Motor neuron (in vitro differentiated cells): Measurements from ENCODE around the gene NTSR1. TPM values are rescaled to one million over a fixed set of nuclear protein-coding genes. Genes with fewer than 3 reads are reported as not detected.

Experiments used
- ATAC-seq, 8 experiments: fragments of 200-7000 bp; cut with Tn5 transposase; replicated peaks in 6 of 8; 2 replicates each; pipeline ENCODE4 v1.8.0; 2021; ENCODE audit warnings: mild to moderate bottlenecking in 8 of 8, moderate library complexity in 8 of 8
- H3K27ac ChIP-seq, 2 donors: fragments of 250-450 bp; sonication (Bioruptor Pico); 2 replicates each; pipeline ENCODE4 v1.9.0; 2021; ENCODE audit warnings: antibody characterized with exemption in 2 of 2, mild to moderate bottlenecking in 2 of 2, moderate library complexity in 1 of 2
- H3K4me1 ChIP-seq, 2 donors: fragments of 250-450 bp; sonication (Bioruptor Pico); replicated peaks in 1 of 2; 2 replicates each; pipeline ENCODE4 v1.6.1; 2021; ENCODE audit warnings: antibody characterized with exemption in 2 of 2, mild to moderate bottlenecking in 2 of 2, moderate library complexity in 1 of 2
- H3K4me3 ChIP-seq, 5 donors: fragments of 250-450 bp; sonication (Bioruptor Pico); 2 replicates each; pipeline ENCODE4 v1.9.0; 2021; ENCODE audit warnings: antibody characterized with exemption in 5 of 5, mild to moderate bottlenecking in 5 of 5, moderate library complexity in 4 of 5
- WGBS, 10 experiments: fragments of 450-650 bp; shearing (Covaris generic); methylation state at CpG; one replicate each; pipeline ENCODE4 v1.0.0; 2022; 5-methylcytosine and 5-hydroxymethylcytosine counted together
- in situ Hi-C, 9 experiments: fragments of 400-800 bp; cut with MboI; loops; one replicate each; pipeline ENCODE4 v1.15.0; 2021; ENCODE audit warnings: low sequenced_read_pairs in 9 of 9, low pct_unique_long_range_greater_than_20kb in 2 of 9; ENCODE audit not compliant: unreplicated experiment in 9 of 9
- total RNA-seq, 8 experiments: library from RNA; unstranded; fragments of 300-600 nt; gene quantifications; 2 replicates each; pipeline versions ENCODE4 v1.2.3 to v1.2.4, GENCODE V29; 2022

Gene NTSR1
- total RNA-seq, 8 experiments from 2014 or later, result 0.13 to 1.3 (median 0.52) TPM; not detected in 1

DNA sequence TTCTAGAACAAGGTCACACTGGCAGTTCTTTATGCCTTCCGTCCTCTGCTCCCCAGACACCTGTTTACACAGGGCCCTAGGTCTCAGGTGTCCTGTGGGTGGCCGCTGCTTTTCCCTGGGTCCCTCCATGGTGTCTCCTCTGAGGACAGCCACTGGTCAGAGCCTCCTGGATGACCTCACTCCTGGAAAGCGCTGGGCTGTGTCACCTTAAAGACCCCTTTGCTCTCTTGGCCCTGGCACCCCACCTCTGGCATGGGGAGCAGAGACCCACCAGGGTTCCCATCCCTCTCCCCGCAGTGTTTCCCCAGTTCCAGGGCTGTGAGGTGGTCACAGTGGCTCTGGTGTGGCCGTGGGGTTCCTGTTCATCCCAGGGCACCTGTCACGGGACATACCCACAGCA is 33.9 kb downstream of the NTSR1 start:
- peaks cover 37 to 46% of the 10 kb centered on the region in 2 donors for H3K4me1 ChIP-seq
- H3K4me3 ChIP-seq, result no peak overlapping the region
- in situ Hi-C loops, result no loop called here
- ATAC-seq, result no peak
- WGBS, 10 experiments, result 70 to 100% (median 100%) methylated on average over 1 to 2 of the region's 6 CpGs; no CpG with 5 or more reads in 4 of the 10 experiments
- H3K27ac ChIP-seq, result no peak overlapping the region

DNA sequence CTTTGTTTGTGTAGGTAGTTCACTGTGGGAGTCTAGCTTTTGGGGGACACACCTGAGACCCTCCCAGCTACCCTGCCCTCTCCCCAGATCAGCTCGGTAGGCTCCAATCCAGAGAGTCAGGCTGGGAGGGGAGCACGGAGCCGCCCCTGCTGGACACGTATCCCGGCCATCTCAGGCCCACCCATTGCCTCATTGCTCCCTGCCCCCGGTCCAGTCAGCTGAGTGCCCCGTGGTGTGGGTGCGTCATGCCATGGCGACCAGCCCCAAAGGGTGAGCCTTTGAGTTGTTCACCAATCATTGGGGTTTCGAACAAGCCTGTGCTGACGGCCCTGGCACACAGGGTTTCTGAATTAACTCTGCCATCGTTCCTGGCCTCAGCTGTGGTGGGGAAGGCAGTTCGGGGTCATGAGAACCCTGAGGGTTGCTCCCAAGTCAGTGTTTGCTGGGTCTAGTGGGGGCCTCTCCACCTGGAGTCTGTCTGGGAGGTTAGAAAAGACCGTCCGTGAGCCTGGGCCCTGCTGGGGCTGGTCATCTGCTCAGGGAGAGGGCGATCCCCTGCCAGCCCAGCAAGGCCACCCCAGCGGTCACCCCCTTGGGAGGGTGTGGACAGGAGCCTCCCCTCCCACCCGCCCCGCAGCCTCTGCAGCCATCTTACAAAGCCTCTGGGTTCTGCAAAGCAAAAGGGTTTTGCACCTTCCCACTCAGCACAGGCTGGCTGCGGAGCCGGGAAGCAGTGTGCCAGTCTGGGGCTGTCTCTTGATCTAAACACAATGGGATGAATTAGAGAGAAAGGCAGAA is 34.5 kb downstream of the NTSR1 start:
- H3K27ac ChIP-seq, result no peak overlapping the region
- peak in 2 of 8 experiments; percentile 24 to 28 for ATAC-seq
- H3K4me1 ChIP-seq, result peaks cover 36 to 43% of the 10 kb centered on the region in 2 donors
- WGBS, 10 experiments, result 65 to 88% (median 76%) methylated on average over 3 to 5 of the region's 21 CpGs; no CpG with 5 or more reads in 5 of the 10 experiments
- in situ Hi-C loops, result no loop called here
- H3K4me3 ChIP-seq, result no peak overlapping the region

DNA sequence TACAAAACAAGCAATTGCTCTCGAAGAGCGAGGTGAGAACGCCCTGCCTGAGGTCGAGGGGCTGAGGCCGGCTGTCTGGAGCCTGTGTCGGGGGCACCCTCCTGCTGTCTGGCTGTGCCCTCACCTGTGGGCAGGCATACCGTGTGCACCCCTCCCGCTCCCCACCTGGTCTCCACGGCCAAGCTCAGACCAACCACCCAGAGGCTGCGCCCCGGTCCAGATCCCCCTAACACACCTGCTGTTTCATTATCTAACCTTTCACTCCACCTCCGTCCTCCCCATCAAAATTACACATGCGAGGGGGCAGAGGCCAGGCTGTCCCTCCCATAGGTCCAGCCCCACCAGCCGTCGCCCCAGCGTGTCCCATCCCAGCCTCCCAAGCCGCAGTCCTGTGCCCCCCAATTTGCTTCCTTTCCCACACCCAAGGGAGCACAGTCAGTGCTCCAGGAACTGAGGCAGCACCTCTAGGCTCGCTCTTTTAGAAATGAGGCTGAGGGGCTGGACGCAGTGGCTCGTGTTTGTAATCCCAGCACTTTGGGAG is 35.2 kb downstream of the NTSR1 start:
- WGBS, 10 experiments, result 50 to 94% (median 74%) methylated on average over 1 to 7 of the region's 20 CpGs; no CpG with 5 or more reads in 5 of the 10 experiments

GRCh38 chr20:62744741-62745191 is 36.1 kb downstream of the NTSR1 start:
- no peak for ATAC-seq
- 29 to 100% (median 94%) methylated on average over 1 to 3 of the region's 6 CpGs; no CpG with 5 or more reads in 3 of the 10 experiments for WGBS, 10 experiments
- Histone ChIP-seq H3K27ac (no peak overlapping the region), H3K4me1 (peaks cover 22 to 27% of the 10 kb centered on the region in 2 donors), H3K4me3 (no peak overlapping the region)
- in situ Hi-C loops, result no loop called here

More for the DNA sequence above, 35.2 kb downstream of the NTSR1 start:
- H3K4me3 ChIP-seq, result no peak overlapping the region
- peaks cover 30 to 36% of the 10 kb centered on the region in 2 donors for H3K4me1 ChIP-seq
- in situ Hi-C loops, result no loop called here
- no peak for ATAC-seq
- no peak overlapping the region for H3K27ac ChIP-seq

DNA sequence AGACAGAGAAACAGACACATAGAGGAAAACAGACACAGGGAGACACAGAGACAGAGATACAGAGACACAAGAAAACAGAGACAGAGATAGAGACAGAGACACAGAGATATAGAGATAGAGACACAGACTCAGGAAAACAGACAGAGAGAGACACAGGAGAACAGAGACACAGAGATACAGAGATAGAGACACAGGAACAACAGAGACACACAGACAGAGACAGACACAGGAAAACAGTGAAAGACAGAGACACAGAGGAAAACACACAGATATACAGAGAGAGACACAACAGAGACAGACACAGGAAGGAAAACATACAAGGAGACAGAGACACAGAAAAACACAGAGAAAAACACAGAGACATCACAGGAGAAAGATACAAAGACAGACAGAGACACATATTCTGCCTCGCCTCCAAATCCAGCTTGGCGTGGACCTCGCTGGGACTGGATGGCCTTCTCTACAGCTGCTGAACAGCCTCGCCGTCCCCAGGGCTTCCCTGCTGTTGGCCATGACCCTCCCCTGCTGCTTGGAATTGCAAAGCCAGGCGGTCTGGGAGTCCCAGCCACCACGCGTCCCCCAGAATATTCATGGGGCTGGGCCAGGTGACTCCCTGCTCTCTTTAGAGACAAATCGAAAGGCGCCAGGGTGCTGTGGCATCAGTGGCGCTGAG is 36.8 kb downstream of the NTSR1 start:
- no peak for ATAC-seq
- Histone ChIP-seq H3K4me3 (no peak overlapping the region), H3K27ac (no peak overlapping the region), H3K4me1 (peaks cover 15 to 23% of the 10 kb centered on the region in 2 donors)
- whole genome bisulfite sequencing, 10 experiments, result 66 to 100% (median 90%) methylated on average over 1 to 9 of the region's 11 CpGs; no CpG with 5 or more reads in 4 of the 10 experiments
- in situ Hi-C loops, result no loop called here

DNA sequence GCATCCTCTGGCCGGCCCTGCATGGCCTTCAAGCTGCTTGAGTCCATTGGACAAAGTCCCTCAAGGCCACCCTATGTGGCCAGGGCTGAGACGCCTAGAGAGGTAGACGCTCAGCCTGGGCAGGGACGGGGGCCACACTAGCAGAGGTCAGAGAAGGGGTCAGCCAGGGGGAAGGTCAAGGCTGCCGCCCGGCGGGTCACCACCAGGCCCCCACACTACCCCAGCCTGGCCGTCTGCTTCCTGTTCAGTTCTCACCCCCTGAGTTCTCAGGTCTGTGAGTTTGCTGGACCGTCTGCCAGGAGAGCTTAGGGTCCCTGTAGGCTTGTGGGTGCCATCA is 37.3 kb downstream of the NTSR1 start:
- no peak for ATAC-seq
- Histone ChIP-seq H3K4me3 (no peak overlapping the region), H3K27ac (no peak overlapping the region), H3K4me1 (peaks cover 10 to 18% of the 10 kb centered on the region in 2 donors)
- in situ Hi-C loops, result no loop called here
- 96 to 100% methylated on average over 1 to 4 of the region's 9 CpGs; no CpG with 5 or more reads in 8 of the 10 experiments for WGBS, 10 experiments

DNA sequence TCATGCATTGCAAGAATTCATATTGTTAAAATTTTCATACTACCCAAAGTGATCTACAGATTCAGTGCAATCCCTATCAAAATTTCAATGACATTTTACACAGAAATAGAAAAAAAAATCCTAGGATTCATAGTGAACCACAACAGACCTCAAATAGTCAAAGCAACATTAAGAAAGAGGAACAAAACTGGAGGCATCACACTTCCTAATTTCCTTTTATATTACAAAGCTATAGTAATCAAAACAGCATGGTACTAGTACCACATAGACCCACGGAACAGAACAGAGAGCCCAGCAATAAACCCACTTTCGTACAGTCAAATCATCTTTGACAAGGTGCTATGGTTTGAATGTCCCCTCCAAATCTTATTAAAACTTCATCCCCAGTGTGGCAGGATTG is 39.7 kb downstream of the NTSR1 start:
- WGBS, 10 experiments, result 40 to 83% (median 73%) methylated on average over 1 to 2 of the region's 2 CpGs; no CpG with 5 or more reads in 2 of the 10 experiments

DNA sequence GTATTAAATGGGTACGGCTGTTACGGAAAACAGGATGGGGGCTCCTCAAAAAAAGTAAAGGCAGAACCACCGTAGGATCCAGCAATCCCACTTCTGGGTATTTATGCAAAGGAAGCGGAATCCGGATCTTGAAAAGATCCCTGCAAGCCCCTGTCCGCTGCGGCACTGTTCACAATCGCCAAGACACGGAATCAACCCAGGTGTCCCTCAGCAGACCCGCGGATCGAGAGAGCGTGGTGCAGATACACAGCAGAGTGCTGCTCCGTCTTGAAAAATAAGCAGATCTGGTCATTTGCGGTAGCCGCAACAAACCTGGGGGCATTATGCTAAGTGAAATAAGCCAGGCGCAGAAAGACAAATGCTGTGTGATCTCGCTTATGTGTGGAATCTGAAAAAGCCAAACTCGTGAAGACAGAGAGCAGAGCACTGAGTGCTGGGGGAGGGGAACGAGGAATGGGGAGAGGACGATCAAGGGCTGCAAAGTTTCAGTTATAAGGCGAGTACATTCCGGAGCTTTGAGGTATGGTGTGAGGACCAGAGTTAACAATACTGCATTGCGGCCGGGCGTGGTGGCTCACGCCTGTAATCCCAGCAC is 41.3 kb downstream of the NTSR1 start:
- no peak for ATAC-seq
- WGBS, 10 experiments, result 40 to 100% (median 91%) methylated on average over 1 to 15 of the region's 27 CpGs; no CpG with 5 or more reads in 1 of the 10 experiments
- in situ Hi-C loops, result no loop called here

More for the DNA sequence above, 39.7 kb downstream of the NTSR1 start:
- H3K4me1 ChIP-seq, result peaks cover 19 to 22% of the 10 kb centered on the region in 2 donors
- H3K27ac ChIP-seq, result no peak overlapping the region
- no peak for ATAC-seq
- in situ Hi-C loops, result no loop called here
- no peak overlapping the region for H3K4me3 ChIP-seq

GRCh38 chr20:62751551-62752150 is 43.0 kb downstream of the NTSR1 start:
- H3K27ac ChIP-seq, result no peak overlapping the region
- in situ Hi-C loops, result no loop called here
- H3K4me3 ChIP-seq, result no peak overlapping the region
- peaks cover 14% of the 10 kb centered on the region in 2 donors for H3K4me1 ChIP-seq
- ATAC-seq, result peak in 2 of 8 experiments; percentile 13 to 19
- WGBS, 10 experiments, result 56 to 100% (median 88%) methylated on average over 1 to 8 of the region's 14 CpGs; no CpG with 5 or more reads in 3 of the 10 experiments

More for the DNA sequence above, 41.3 kb downstream of the NTSR1 start:
- Histone ChIP-seq H3K4me1 (peaks cover 14% of the 10 kb centered on the region in 2 donors), H3K4me3 (no peak overlapping the region), H3K27ac (no peak overlapping the region)

GRCh38 chr20:62752181-62752670 is 43.6 kb downstream of the NTSR1 start:
- peak in 5 of 8 experiments; percentile 10 to 48 (median 45) for ATAC-seq
- Histone ChIP-seq H3K27ac (no peak overlapping the region), H3K4me1 (peaks cover 14% of the 10 kb centered on the region in 2 donors), H3K4me3 (no peak overlapping the region)
- in situ Hi-C loops, result no loop called here
- 60% methylated on average over 1 of the region's 22 CpGs; no CpG with 5 or more reads in 9 of the 10 experiments for WGBS, 10 experiments

- peak in 6 of 8 experiments; percentile 21 to 55 (median 38) for ATAC-seq
- H3K4me3 ChIP-seq, result no peak overlapping the region
- no peak overlapping the region for H3K27ac ChIP-seq
- in situ Hi-C loops, result no loop called here
- peaks cover 14% of the 10 kb centered on the region in 2 donors for H3K4me1 ChIP-seq
- WGBS, 10 experiments, result 40 to 90% (median 76%) methylated on average over 2 to 5 of the region's 29 CpGs; no CpG with 5 or more reads in 4 of the 10 experiments
Measured at GRCh38 chr20:62752671-62753501, 44.2 kb downstream of the NTSR1 start.
